ENCODE measurements around the gene CD52. TPM values are rescaled to one million over a fixed set of nuclear protein-coding genes. Genes with fewer than 3 reads are reported as not detected.

Gene CD52
- total RNA-seq, 3 donors from 2014 or later: 6.9 to 17.8 (median 13.1) TPM

- H3K36me3 ChIP-seq (ENCODE audit: low read depth): no peaks in the 10 kb centered on the region
- TF ChIP-seq, protein P1, sequence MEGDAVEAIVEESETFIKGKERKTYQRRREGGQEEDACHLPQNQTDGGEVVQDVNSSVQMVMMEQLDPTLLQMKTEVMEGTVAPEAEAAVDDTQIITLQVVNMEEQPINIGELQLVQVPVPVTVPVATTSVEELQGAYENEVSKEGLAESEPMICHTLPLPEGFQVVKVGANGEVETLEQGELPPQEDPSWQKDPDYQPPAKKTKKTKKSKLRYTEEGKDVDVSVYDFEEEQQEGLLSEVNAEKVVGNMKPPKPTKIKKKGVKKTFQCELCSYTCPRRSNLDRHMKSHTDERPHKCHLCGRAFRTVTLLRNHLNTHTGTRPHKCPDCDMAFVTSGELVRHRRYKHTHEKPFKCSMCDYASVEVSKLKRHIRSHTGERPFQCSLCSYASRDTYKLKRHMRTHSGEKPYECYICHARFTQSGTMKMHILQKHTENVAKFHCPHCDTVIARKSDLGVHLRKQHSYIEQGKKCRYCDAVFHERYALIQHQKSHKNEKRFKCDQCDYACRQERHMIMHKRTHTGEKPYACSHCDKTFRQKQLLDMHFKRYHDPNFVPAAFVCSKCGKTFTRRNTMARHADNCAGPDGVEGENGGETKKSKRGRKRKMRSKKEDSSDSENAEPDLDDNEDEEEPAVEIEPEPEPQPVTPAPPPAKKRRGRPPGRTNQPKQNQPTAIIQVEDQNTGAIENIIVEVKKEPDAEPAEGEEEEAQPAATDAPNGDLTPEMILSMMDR (IDR thresholded peaks at IDR 0.05): no peak
- intact Hi-C loops (cut with DNase I, micrococcal nuclease): no loop called here
- H3K4me1 ChIP-seq (ENCODE audit: low read depth): peaks cover 61% of the 10 kb centered on the region
- H3K9me3 ChIP-seq: no peaks in the 10 kb centered on the region
- no peak overlapping the region for H3K4me3 ChIP-seq
- ATAC-seq (no peak), DNase-seq (peak in 1 of 3 donors; percentile 67)
These were observed 35.8 kb upstream of the CD52 start for GRCh38 chr1:26281971-26282370.

GRCh38 chr1:26282401-26282918, 35.3 kb upstream of the CD52 start:
- intact Hi-C loops (cut with DNase I, micrococcal nuclease): no loop called here
- H3K36me3 ChIP-seq (ENCODE audit: low read depth): no peaks in the 10 kb centered on the region
- DNase-seq: no peak
- TF ChIP-seq, protein P1 (IDR thresholded peaks at IDR 0.05): no peak
- H3K9me3 ChIP-seq: no peaks in the 10 kb centered on the region
- no peak overlapping the region for H3K4me3 ChIP-seq
- peaks cover 56% of the 10 kb centered on the region for H3K4me1 ChIP-seq (ENCODE audit: low read depth)
- no peak for ATAC-seq

DNA sequence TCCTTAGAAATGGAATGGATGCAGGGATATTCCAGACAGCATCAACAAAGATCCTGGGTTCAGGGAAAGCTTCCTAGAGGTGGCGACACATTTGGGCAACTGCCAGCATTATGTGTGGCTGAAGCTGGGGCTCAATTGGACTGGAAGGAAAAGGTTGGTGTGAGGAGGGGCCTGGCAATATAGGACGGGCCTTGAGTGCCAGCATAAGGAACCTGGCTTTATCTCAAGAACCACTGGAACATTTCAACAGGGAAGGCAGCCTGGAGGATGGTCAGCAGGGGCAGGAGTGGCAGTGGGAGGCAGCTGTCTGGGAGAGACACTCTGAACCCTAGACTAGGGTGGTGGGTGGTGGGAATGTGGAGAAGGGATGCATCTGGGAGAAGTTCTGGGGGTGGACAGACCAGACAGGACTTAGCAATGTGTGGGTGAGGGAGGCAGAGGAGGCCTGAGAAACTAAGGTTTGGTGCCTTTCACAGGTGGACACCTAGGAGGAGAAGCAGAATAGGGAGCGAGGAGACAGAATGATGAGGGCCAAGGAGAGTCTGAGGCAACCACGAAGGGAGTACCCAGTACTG, 34.4 kb upstream of the CD52 start:
- Histone ChIP-seq H3K9me3 (no peaks in the 10 kb centered on the region), H3K4me1 (ENCODE audit: low read depth) (peaks cover 48% of the 10 kb centered on the region), H3K4me3 (no peak overlapping the region), H3K36me3 (ENCODE audit: low read depth) (no peaks in the 10 kb centered on the region)
- DNase-seq: no peak
- no peak for ATAC-seq
- intact Hi-C loops (cut with DNase I, micrococcal nuclease): no loop called here
- TF ChIP-seq, protein P1 (IDR thresholded peaks at IDR 0.05): no peak

- TF ChIP-seq, protein P1 (IDR thresholded peaks at IDR 0.05): no peak
- no peaks in the 10 kb centered on the region for H3K9me3 ChIP-seq
- peak in 1 of 3 donors; percentile 69 for DNase-seq
- H3K36me3 ChIP-seq (ENCODE audit: low read depth): no peaks in the 10 kb centered on the region
- no peak for ATAC-seq
- intact Hi-C loops (cut with DNase I, micrococcal nuclease): no loop called here
- H3K4me3 ChIP-seq: no peak overlapping the region
- H3K4me1 ChIP-seq (ENCODE audit: low read depth): peaks cover 45% of the 10 kb centered on the region
These were observed 33.7 kb upstream of the CD52 start for GRCh38 chr1:26283871-26284596.

DNA sequence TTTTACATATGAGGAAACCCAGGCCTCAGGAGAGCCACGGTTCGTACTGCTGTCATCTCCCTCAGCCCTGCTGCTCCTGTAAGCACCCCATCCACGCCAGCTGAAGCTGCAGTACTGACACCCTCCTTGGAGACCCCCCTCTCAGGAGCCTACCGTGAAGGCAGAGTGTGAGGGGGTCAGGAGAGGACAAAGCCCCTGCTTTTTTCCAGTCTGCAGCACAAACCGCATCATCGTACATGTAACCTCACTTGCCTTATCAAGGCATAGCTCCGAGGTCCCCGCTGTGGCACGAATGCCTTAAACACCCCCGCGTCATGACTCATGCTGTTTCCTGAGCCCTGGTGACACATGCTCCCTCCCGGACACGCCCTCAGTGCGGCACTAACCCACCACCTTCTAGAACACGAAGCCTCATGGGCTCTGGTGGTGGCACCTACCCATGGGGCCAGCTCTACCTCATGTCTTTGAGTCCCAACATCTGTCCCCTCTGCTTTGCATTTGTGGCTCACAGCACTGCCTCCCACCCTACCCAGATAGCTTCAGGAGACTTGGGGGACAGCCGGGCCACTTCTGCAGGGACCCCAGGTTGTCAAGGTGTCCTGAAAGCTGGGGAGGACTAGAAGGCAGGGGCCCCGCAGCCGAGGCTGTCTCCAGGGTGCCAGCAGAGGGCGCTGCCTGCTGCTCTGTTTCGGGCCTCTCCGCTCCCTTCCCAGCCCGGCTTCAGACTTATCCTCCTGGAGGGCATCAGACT, 33.0 kb upstream of the CD52 start:
- H3K9me3 ChIP-seq: no peaks in the 10 kb centered on the region
- peak; percentile 80 to 92 (median 83) for DNase-seq
- H3K4me3 ChIP-seq: no peak overlapping the region
- TF ChIP-seq, protein P1 (IDR thresholded peaks at IDR 0.05): peak; percentile 90
- H3K4me1 ChIP-seq (ENCODE audit: low read depth): peaks cover 45% of the 10 kb centered on the region
- intact Hi-C loops (cut with DNase I, micrococcal nuclease): no loop called here
- H3K36me3 ChIP-seq (ENCODE audit: low read depth): no peaks in the 10 kb centered on the region
- peak; percentile 54 for ATAC-seq

Data from mucosa of descending colon (tissue), 3 donors.